ENCODE measurements around the gene NGEF. TPM values are rescaled to one million over a fixed set of nuclear protein-coding genes. Genes with fewer than 3 reads are reported as not detected.

NGEF gene
- total RNA-seq, 1 donor from 2014 or later: 1.2 TPM

- Mint-ChIP-seq H3K27me3 (peaks cover 15% of the 10 kb centered on the region), H3K36me3 (ENCODE audit: insufficient read depth) (no peaks in the 10 kb centered on the region), H3K27ac (no peak overlapping the region), H3K4me3 (ENCODE audit: low read depth) (peak overlapping the region; percentile 56), H3K4me1 (ENCODE audit: low read depth) (no peaks in the 10 kb centered on the region), H3K9me3 (ENCODE audit: low read depth) (no peaks in the 10 kb centered on the region)
- no peak for DNase-seq (ENCODE audit: low spot score, unreplicated experiment)
- no peak for TF ChIP-seq CTCF (IDR thresholded peaks at IDR 0.05; ENCODE audit: unreplicated experiment)
Measured at GRCh38 chr2:232877940-232878511, 135.0 kb downstream of the NGEF start.

GRCh38 chr2:232876978-232877441 lies 136.0 kb downstream of the NGEF start:
- Mint-ChIP-seq H3K4me1 (ENCODE audit: low read depth) (no peaks in the 10 kb centered on the region), H3K9me3 (ENCODE audit: low read depth) (no peaks in the 10 kb centered on the region), H3K27me3 (peaks cover 15% of the 10 kb centered on the region), H3K4me3 (ENCODE audit: low read depth) (peak overlapping the region; percentile 41), H3K36me3 (ENCODE audit: insufficient read depth) (no peaks in the 10 kb centered on the region), H3K27ac (no peak overlapping the region)
- TF ChIP-seq CTCF (IDR thresholded peaks at IDR 0.05; ENCODE audit: unreplicated experiment): no peak
- no peak for DNase-seq (ENCODE audit: low spot score, unreplicated experiment)

- peak; percentile 44 for DNase-seq (ENCODE audit: low spot score, unreplicated experiment)
- H3K36me3 Mint-ChIP-seq (ENCODE audit: insufficient read depth): no peaks in the 10 kb centered on the region
- H3K27me3 Mint-ChIP-seq: peaks cover 15% of the 10 kb centered on the region
- no peaks in the 10 kb centered on the region for H3K4me1 Mint-ChIP-seq (ENCODE audit: low read depth)
- TF ChIP-seq CTCF (IDR thresholded peaks at IDR 0.05; ENCODE audit: unreplicated experiment): peak; percentile 54
- H3K9me3 Mint-ChIP-seq (ENCODE audit: low read depth): no peaks in the 10 kb centered on the region
- H3K4me3 Mint-ChIP-seq (ENCODE audit: low read depth): peak overlapping the region; percentile 56
- no peak overlapping the region for H3K27ac Mint-ChIP-seq
Measured at GRCh38 chr2:232876161-232876977, 136.7 kb downstream of the NGEF start.

GRCh38 chr2:232875256-232876121 lies 137.6 kb downstream of the NGEF start:
- Mint-ChIP-seq H3K9me3 (ENCODE audit: low read depth) (no peaks in the 10 kb centered on the region), H3K4me3 (ENCODE audit: low read depth) (peak overlapping the region; percentile 57), H3K4me1 (ENCODE audit: low read depth) (no peaks in the 10 kb centered on the region), H3K27me3 (peaks cover 15% of the 10 kb centered on the region), H3K27ac (no peak overlapping the region), H3K36me3 (ENCODE audit: insufficient read depth) (no peaks in the 10 kb centered on the region)
- no peak for DNase-seq (ENCODE audit: low spot score, unreplicated experiment)
- TF ChIP-seq CTCF (IDR thresholded peaks at IDR 0.05; ENCODE audit: unreplicated experiment): no peak

- Mint-ChIP-seq H3K27me3 (peaks cover 15% of the 10 kb centered on the region), H3K27ac (no peak overlapping the region), H3K4me1 (ENCODE audit: low read depth) (no peaks in the 10 kb centered on the region), H3K4me3 (ENCODE audit: low read depth) (peak overlapping the region; percentile 57), H3K36me3 (ENCODE audit: insufficient read depth) (no peaks in the 10 kb centered on the region), H3K9me3 (ENCODE audit: low read depth) (no peaks in the 10 kb centered on the region)
- no peak for TF ChIP-seq CTCF (IDR thresholded peaks at IDR 0.05; ENCODE audit: unreplicated experiment)
- no peak for DNase-seq (ENCODE audit: low spot score, unreplicated experiment)
Measured at GRCh38 chr2:232874677-232875223, 138.3 kb downstream of the NGEF start.
